UCSD-AML1 (cell line): ENCODE results near the gene EIF2AK2.

Experiments used
- DNase-seq: peaks from one replicate; lab custom pipeline; 2025; ENCODE audit not compliant: unreplicated experiment; lab: John Stamatoyannopoulos, UW

EIF2AK2 gene

GRCh38 chr2:37102588-37102987, 54.2 kb downstream of the EIF2AK2 start:
- no peak for DNase-seq

- no peak for DNase-seq
Observed at GRCh38 chr2:37100054-37100453, 56.7 kb downstream of the EIF2AK2 start.

GRCh38 chr2:37098416-37099118, 58.2 kb downstream of the EIF2AK2 start:
- no peak for DNase-seq

- DNase-seq = no peak
Observed at GRCh38 chr2:37096568-37096967, 60.2 kb downstream of the EIF2AK2 start.

GRCh38 chr2:37091873-37092272, 64.9 kb downstream of the EIF2AK2 start:
- DNase-seq = no peak

- DNase-seq = no peak
Observed at GRCh38 chr2:37090019-37090477, 66.7 kb downstream of the EIF2AK2 start.

- no peak for DNase-seq
Observed at GRCh38 chr2:37085731-37086147, 71.0 kb downstream of the EIF2AK2 start.

- DNase-seq = no peak
Observed at GRCh38 chr2:37084797-37085196, 72.0 kb downstream of the EIF2AK2 start.

- peak; percentile 97 for DNase-seq
Observed at GRCh38 chr2:37083873-37084794, 72.6 kb downstream of the EIF2AK2 start, which contains the start of the genes GPATCH11 and HEATR5B. TSS of gene GPATCH11 (plus strand) at chr2:37084518. CDS start at chr2:37088382, 3,864 bp downstream. TSS of gene HEATR5B (minus strand) at chr2:37084372. CDS start at chr2:37083414, 958 bp downstream.

- DNase-seq = no peak
Observed at GRCh38 chr2:37080689-37081088, 76.1 kb downstream of the EIF2AK2 start.

GRCh38 chr2:37080266-37080665, 76.5 kb downstream of the EIF2AK2 start:
- DNase-seq = no peak

- DNase-seq = no peak
Observed at GRCh38 chr2:37070931-37071330, 85.8 kb downstream of the EIF2AK2 start.

- DNase-seq = no peak
Observed at GRCh38 chr2:37068686-37069085, 88.1 kb downstream of the EIF2AK2 start.

- no peak for DNase-seq
Observed at GRCh38 chr2:37061776-37062175, 95.0 kb downstream of the EIF2AK2 start.

- no peak for DNase-seq
Observed at GRCh38 chr2:37061013-37061711, 95.6 kb downstream of the EIF2AK2 start.

- no peak for DNase-seq
Observed at GRCh38 chr2:37060446-37060845, 96.3 kb downstream of the EIF2AK2 start.

GRCh38 chr2:37059841-37060240, 96.9 kb downstream of the EIF2AK2 start:
- no peak for DNase-seq

GRCh38 chr2:37052600-37053332, 104.0 kb downstream of the EIF2AK2 start:
- no peak for DNase-seq
